ENCODE measurements around the gene BRAT1. TPM values are rescaled to one million over a fixed set of nuclear protein-coding genes. Genes with fewer than 3 reads are reported as not detected.

Gene BRAT1
- total RNA-seq, 1 donor from 2014 or later = 53.0 TPM

- DNase-seq (ENCODE audit: low read depth) = no peak
- TF ChIP-seq, protein P1, sequence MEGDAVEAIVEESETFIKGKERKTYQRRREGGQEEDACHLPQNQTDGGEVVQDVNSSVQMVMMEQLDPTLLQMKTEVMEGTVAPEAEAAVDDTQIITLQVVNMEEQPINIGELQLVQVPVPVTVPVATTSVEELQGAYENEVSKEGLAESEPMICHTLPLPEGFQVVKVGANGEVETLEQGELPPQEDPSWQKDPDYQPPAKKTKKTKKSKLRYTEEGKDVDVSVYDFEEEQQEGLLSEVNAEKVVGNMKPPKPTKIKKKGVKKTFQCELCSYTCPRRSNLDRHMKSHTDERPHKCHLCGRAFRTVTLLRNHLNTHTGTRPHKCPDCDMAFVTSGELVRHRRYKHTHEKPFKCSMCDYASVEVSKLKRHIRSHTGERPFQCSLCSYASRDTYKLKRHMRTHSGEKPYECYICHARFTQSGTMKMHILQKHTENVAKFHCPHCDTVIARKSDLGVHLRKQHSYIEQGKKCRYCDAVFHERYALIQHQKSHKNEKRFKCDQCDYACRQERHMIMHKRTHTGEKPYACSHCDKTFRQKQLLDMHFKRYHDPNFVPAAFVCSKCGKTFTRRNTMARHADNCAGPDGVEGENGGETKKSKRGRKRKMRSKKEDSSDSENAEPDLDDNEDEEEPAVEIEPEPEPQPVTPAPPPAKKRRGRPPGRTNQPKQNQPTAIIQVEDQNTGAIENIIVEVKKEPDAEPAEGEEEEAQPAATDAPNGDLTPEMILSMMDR (conservative IDR thresholded peaks at IDR 0.05; ENCODE audit: low read depth, low read length) = no peak
- peak overlapping the region; percentile 56 for H3K4me3 ChIP-seq (ENCODE audit: low read depth, low read length)
Measured at GRCh38 chr7:2518737-2519118, 36.6 kb downstream of the BRAT1 start.

DNA sequence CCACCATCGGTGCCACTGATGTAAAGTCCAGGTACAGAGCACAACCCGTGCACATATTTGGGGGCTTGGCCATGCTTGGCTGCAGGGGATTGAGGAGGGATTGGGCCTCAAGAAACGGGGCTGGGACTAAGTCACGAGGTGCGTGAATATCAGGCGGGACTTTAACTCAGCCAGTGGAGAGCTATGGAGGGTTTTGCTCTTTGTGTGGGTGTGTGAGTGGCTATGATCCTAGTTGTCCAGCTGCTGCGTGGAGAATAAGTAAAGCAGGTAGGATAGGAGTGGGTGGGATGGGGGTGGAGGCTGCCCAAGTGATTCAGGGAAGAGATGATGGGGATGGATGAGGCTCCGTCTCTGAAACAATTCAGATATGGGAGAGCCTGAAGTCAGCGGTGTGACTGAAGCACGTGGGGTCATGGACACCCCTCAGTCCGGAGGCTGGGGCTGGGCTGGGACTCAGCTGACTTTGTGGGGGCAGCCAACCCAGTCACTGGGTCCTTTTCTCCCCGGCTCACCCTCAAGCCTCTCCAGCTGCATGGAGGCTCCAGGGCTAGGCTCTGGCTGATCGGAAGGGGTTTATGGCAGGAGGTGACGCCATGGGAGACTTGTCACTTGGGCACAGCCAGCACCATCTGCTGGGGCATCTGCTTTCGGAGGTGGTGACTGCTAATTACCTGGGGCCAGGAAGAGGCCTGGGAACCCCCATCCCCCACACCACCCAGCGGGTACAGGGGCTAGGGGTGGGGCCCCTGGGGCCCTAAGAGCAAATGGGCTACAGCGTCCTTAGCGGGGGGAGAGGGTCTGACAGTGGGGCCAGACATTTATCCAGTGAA lies 37.4 kb downstream of the BRAT1 start:
- TF ChIP-seq, protein P1 (conservative IDR thresholded peaks at IDR 0.05; ENCODE audit: low read depth, low read length) = no peak
- no peak overlapping the region for H3K4me3 ChIP-seq (ENCODE audit: low read depth, low read length)
- DNase-seq (ENCODE audit: low read depth) = no peak

GRCh38 chr7:2517026-2517425 lies 38.3 kb downstream of the BRAT1 start:
- no peak overlapping the region for H3K4me3 ChIP-seq (ENCODE audit: low read depth, low read length)
- TF ChIP-seq, protein P1 (conservative IDR thresholded peaks at IDR 0.05; ENCODE audit: low read depth, low read length) = peak; percentile 18
- peak; percentile 55 for DNase-seq (ENCODE audit: low read depth)

GRCh38 chr7:2516194-2516555 lies 39.1 kb downstream of the BRAT1 start:
- DNase-seq (ENCODE audit: low read depth) = peak; percentile 75
- TF ChIP-seq, protein P1 (conservative IDR thresholded peaks at IDR 0.05; ENCODE audit: low read depth, low read length) = no peak
- no peak overlapping the region for H3K4me3 ChIP-seq (ENCODE audit: low read depth, low read length)

- no peak for DNase-seq (ENCODE audit: low read depth)
- H3K4me3 ChIP-seq (ENCODE audit: low read depth, low read length) = no peak overlapping the region
- TF ChIP-seq, protein P1 (conservative IDR thresholded peaks at IDR 0.05; ENCODE audit: low read depth, low read length) = no peak
Measured at GRCh38 chr7:2515424-2516193, 39.7 kb downstream of the BRAT1 start.

DNA sequence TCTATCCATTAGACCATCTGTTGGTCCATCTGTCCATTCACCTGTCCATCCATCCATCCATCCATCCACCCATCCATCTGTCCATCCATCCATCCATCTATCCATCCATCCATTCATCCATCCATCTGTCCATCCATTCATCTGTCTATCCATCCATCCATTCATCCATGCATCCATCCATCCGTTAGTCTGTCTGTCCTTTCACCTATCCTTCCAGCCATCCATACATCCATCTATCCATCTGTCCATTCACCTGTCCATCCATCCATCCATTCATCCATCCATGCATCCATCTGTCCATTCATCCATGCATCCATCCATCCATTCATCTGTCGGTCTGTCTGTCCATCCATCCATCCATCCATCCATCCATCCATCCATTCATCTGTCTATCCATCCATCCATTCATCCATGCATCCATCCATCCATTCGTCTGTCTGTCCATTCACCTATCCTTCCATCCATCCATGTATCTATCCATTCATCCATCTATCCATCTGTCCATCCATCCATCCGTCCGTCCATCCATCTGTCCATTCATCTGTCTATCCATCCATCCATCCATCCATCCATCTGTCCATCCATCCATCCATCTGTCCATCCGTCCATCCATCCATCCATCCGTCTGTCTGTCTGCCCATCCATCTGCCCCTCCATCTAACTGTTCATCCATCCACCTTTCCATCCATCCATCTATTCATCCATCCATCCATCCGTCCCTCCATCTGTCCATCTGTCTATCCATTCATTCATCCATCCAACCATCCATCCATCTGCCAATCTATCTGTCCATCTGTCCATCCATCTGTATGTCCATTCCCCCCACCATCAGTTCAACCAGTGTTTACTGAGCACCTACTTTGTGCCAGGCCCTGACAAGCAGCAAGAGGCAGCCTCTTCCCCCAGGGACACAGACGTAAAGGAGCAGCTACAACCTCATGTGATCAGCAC lies 40.6 kb downstream of the BRAT1 start:
- no peak for DNase-seq (ENCODE audit: low read depth)
- no peak overlapping the region for H3K4me3 ChIP-seq (ENCODE audit: low read depth, low read length)
- TF ChIP-seq, protein P1 (conservative IDR thresholded peaks at IDR 0.05; ENCODE audit: low read depth, low read length) = no peak
